ENCODE measurements around the gene HMGN1.

DNA sequence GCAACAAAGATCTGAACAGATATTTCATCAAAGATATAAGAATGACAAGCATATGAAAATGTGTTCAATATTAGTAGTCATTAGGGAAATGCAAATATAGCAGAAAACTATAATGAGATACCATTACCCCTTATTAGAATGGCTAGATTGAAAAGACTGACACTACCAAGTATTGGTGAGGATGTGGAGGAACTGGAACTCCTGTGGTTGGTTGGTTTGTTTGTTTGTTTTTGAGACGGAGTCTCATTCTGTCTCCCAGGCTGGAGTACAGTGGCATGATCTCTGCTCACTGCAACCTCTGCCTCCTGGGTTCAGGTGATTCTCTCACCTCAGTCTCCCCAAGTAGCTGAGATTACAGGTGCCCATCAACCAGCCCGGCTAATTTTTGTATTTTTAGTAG is 18.9 kb upstream of the HMGN1 start:
- TF ChIP-seq, protein P1, sequence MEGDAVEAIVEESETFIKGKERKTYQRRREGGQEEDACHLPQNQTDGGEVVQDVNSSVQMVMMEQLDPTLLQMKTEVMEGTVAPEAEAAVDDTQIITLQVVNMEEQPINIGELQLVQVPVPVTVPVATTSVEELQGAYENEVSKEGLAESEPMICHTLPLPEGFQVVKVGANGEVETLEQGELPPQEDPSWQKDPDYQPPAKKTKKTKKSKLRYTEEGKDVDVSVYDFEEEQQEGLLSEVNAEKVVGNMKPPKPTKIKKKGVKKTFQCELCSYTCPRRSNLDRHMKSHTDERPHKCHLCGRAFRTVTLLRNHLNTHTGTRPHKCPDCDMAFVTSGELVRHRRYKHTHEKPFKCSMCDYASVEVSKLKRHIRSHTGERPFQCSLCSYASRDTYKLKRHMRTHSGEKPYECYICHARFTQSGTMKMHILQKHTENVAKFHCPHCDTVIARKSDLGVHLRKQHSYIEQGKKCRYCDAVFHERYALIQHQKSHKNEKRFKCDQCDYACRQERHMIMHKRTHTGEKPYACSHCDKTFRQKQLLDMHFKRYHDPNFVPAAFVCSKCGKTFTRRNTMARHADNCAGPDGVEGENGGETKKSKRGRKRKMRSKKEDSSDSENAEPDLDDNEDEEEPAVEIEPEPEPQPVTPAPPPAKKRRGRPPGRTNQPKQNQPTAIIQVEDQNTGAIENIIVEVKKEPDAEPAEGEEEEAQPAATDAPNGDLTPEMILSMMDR (optimal IDR thresholded peaks at IDR 0.05 in 1 of 3, IDR thresholded peaks at IDR 0.05 in 1 of 3, conservative IDR thresholded peaks at IDR 0.05 in 1 of 3; ENCODE audit: extremely low read depth in 1 of 3, insufficient read depth in 2 of 3, low read length in 3 of 3): no peak
- no peak for TF ChIP-seq EZH2 (IDR thresholded peaks at IDR 0.05; ENCODE audit: low read length)
